Sigmoid colon (tissue), 7 donors: ENCODE results near the gene DGKI. TPM values are rescaled to one million over a fixed set of nuclear protein-coding genes. Genes with fewer than 3 reads are reported as not detected.

Experiments used
- DNase-seq: peaks from one replicate; pipeline ENCODE4 v3.0.0-alpha.2; 2019
- H3K27ac ChIP-seq, 4 donors: fragments of 200-600 bp; sonication (generic); one replicate each; pipeline ENCODE4 v1.5.1; 2016 to 2019; ENCODE audit warnings: mild to moderate bottlenecking in 1 of 4
- H3K27me3 ChIP-seq, 3 donors: fragments of 200-600 bp; sonication (generic); one replicate each; pipeline ENCODE4 v1.5.1; 2019; ENCODE audit warnings: mild to moderate bottlenecking in 1 of 3
- H3K36me3 ChIP-seq, 4 donors: fragments of 200-600 bp; sonication (generic); one replicate each; pipeline ENCODE4 v1.5.1; 2016 to 2019
- H3K4me1 ChIP-seq, 4 donors: fragments of 200-600 bp; sonication (generic); one replicate each; pipeline ENCODE4 v1.5.1; 2017 to 2019
- H3K4me3 ChIP-seq, 4 donors: fragments of 200-600 bp; sonication (generic); one replicate each; pipeline ENCODE4 v1.5.1; 2017 to 2019; ENCODE audit warnings: mild to moderate bottlenecking in 2 of 4, moderate library complexity in 1 of 4
- H3K9me3 ChIP-seq, 4 donors: fragments of 200-600 bp in 3 of 4; sonication (generic) in 3 of 4; one replicate each; pipeline versions ENCODE4 v1.5.1 to v1.6.1; 2013 to 2019
- CTCF ChIP-seq, 4 experiments: fragments of 450-650 bp in 3 of 4; fragments of 200-600 bp in 1 of 4; IDR thresholded peaks; one replicate each; pipeline ENCODE4 v1.5.1; 2016 to 2019; ENCODE audit warnings: antibody characterized with exemption in 4 of 4, mild to moderate bottlenecking in 3 of 4, moderate library complexity in 2 of 4
- EP300 ChIP-seq, 4 donors: sonication (generic); formaldehyde crosslinking; IDR thresholded peaks; one replicate each; pipeline ENCODE4 v1.6.1; 2017; ENCODE audit warnings: antibody characterized with exemption in 4 of 4
- POLR2A ChIP-seq, 2 donors: fragments of 450-650 bp; IDR thresholded peaks; one replicate each; pipeline ENCODE4 v1.6.1; 2016; ENCODE audit warnings: antibody characterized with exemption in 2 of 2, mild to moderate bottlenecking in 2 of 2, moderate library complexity in 2 of 2
- POLR2AphosphoS5 ChIP-seq, 4 donors: sonication (generic); formaldehyde crosslinking; IDR thresholded peaks; one replicate each; pipeline ENCODE4 v1.6.1; 2017; ENCODE audit warnings: antibody characterized with exemption in 4 of 4
- WGBS, 2 donors: extraction: QIAGEN DNeasy Blood & Tissue Kit; methylation state at CpG; one replicate each; pipeline ENCODE4 v1.1.7; 2013; 5-methylcytosine and 5-hydroxymethylcytosine counted together
- intact Hi-C: fragments of 100-400 bp; cut with DNase I; formaldehyde crosslinking; loops from one replicate; pipeline ENCODE4 v1.15.1; 2023
- polyA plus RNA-seq, 3 donors: library from polyadenylated mRNA; stranded (reverse); fragments of 200-250 nt; gene quantifications; one replicate each; pipeline ENCODE4 v1.2.3, GENCODE V29; 2013
- total RNA-seq, 4 donors: library from RNA; depleted of rRNA; stranded (reverse); fragments of >200 nt; gene quantifications; one replicate each; pipeline ENCODE4 v1.1.0, GENCODE V29; 2016
- donor health status: healthy with polysubstance abuse.
- donor health status: Bipolar disorder and iron deficiency.
- donor health status: healthy.

The DGKI gene
- total and polyA plus RNA-seq, 7 donors, result 0.17 to 7.6 (median 1.0) TPM; not detected in 1

GRCh38 chr7:137879357-137880158 lies 32.8 kb upstream of the DGKI start:
- WGBS, 2 donors, result 89 to 93% methylated on average over 20 of the region's 20 CpGs
- Histone ChIP-seq H3K4me1 (peaks cover 0 to 74% (median 53%) of the 10 kb centered on the region in 4 donors), H3K27ac (peak overlapping the region; percentile 64 to 85 (median 74)), H3K4me3 (no peak overlapping the region), H3K9me3 (no peaks in the 10 kb centered on the region), H3K36me3 (peaks cover 16 to 64% (median 37%) of the 10 kb centered on the region in 4 donors), H3K27me3 (no peaks in the 10 kb centered on the region)
- intact Hi-C loops, result no loop called here
- peak; percentile 72 for DNase-seq
- no peak for TF ChIP-seq CTCF (IDR thresholded peaks at IDR 0.05)
- TF ChIP-seq POLR2AphosphoS5 (IDR thresholded peaks at IDR 0.05), result no peak
- no peak for TF ChIP-seq EP300 (IDR thresholded peaks at IDR 0.05)
- TF ChIP-seq POLR2A (IDR thresholded peaks at IDR 0.05), result no peak

GRCh38 chr7:137878333-137878961 lies 31.7 kb upstream of the DGKI start:
- Histone ChIP-seq H3K36me3 (peaks cover 13 to 64% (median 30%) of the 10 kb centered on the region in 4 donors), H3K27ac (peak overlapping the region; percentile 64 to 85 (median 74)), H3K4me3 (no peak overlapping the region), H3K9me3 (no peaks in the 10 kb centered on the region), H3K4me1 (peaks cover 0 to 70% (median 58%) of the 10 kb centered on the region in 4 donors), H3K27me3 (no peaks in the 10 kb centered on the region)
- peak; percentile 96 for DNase-seq
- TF ChIP-seq POLR2AphosphoS5 (IDR thresholded peaks at IDR 0.05), result peak in 2 of 4 donors; percentile 8 to 20
- TF ChIP-seq POLR2A (IDR thresholded peaks at IDR 0.05), result no peak
- intact Hi-C loops, result no loop called here
- WGBS, 2 donors, result 83 to 94% methylated on average over 8 of the region's 8 CpGs

- 80 to 93% methylated on average over 5 of the region's 5 CpGs for WGBS, 2 donors
- H3K4me1 ChIP-seq, result peaks cover 0 to 59% (median 55%) of the 10 kb centered on the region in 4 donors
- no peak overlapping the region for H3K4me3 ChIP-seq
- H3K27ac ChIP-seq, result peak overlapping the region; percentile 64 to 85 (median 74)
- H3K9me3 ChIP-seq, result no peaks in the 10 kb centered on the region
- intact Hi-C loops, result no loop called here
- TF ChIP-seq POLR2AphosphoS5 (IDR thresholded peaks at IDR 0.05) (peak in 1 of 4 donors; percentile 22), POLR2A (IDR thresholded peaks at IDR 0.05) (no peak), CTCF (IDR thresholded peaks at IDR 0.05) (no peak)
- H3K36me3 ChIP-seq, result peaks cover 9 to 62% (median 25%) of the 10 kb centered on the region in 4 donors
- no peaks in the 10 kb centered on the region for H3K27me3 ChIP-seq
- DNase-seq, result no peak
Measured at GRCh38 chr7:137877027-137877675, 30.4 kb upstream of the DGKI start.

GRCh38 chr7:137875746-137876145 lies 29.0 kb upstream of the DGKI start:
- 97% methylated on average over 4 of the region's 4 CpGs for WGBS, 2 donors

GRCh38 chr7:137873979-137874777 lies 27.4 kb upstream of the DGKI start:
- TF ChIP-seq CTCF (IDR thresholded peaks at IDR 0.05), result no peak
- TF ChIP-seq POLR2AphosphoS5 (IDR thresholded peaks at IDR 0.05), result peak in 3 of 4 donors; percentile 26 to 36 (median 32)
- TF ChIP-seq POLR2A (IDR thresholded peaks at IDR 0.05), result no peak
- no peak for TF ChIP-seq EP300 (IDR thresholded peaks at IDR 0.05)
- H3K4me1 ChIP-seq, result peaks cover 0 to 55% (median 45%) of the 10 kb centered on the region in 4 donors
- no peaks in the 10 kb centered on the region for H3K9me3 ChIP-seq
- intact Hi-C loops, result no loop called here
- no peaks in the 10 kb centered on the region for H3K27me3 ChIP-seq
- no peak for DNase-seq
- H3K4me3 ChIP-seq, result no peak overlapping the region
- H3K27ac ChIP-seq, result peak overlapping the region in 2 of 4 donors; percentile 39 to 56
- 82 to 86% methylated on average over 7 of the region's 7 CpGs for WGBS, 2 donors
- H3K36me3 ChIP-seq, result peaks cover 0 to 33% (median 4%) of the 10 kb centered on the region in 4 donors

More at GRCh38 chr7:137875746-137876145, 29.0 kb upstream of the DGKI start:
- no peak for DNase-seq
- peaks cover 0 to 67% (median 57%) of the 10 kb centered on the region in 4 donors for H3K4me1 ChIP-seq
- no peak overlapping the region for H3K4me3 ChIP-seq
- H3K9me3 ChIP-seq, result no peaks in the 10 kb centered on the region
- TF ChIP-seq POLR2AphosphoS5 (IDR thresholded peaks at IDR 0.05) (no peak), POLR2A (IDR thresholded peaks at IDR 0.05) (no peak), EP300 (IDR thresholded peaks at IDR 0.05) (no peak)
- no peak overlapping the region for H3K27ac ChIP-seq
- intact Hi-C loops, result no loop called here
- no peaks in the 10 kb centered on the region for H3K27me3 ChIP-seq
- H3K36me3 ChIP-seq, result peaks cover 0 to 48% (median 12%) of the 10 kb centered on the region in 4 donors
